A549 (cell line): Measurements from ENCODE around the gene ABCC5. TPM values are rescaled to one million over a fixed set of nuclear protein-coding genes. Genes with fewer than 3 reads are reported as not detected.

ENCODE experiments used
- ATAC-seq, 2 experiments: fragments of 200-7000 bp in 1 of 2; fragments of >200 bp in 1 of 2; cut with Nextera tagmentation in 1 of 2; cut with Tn5 transposase in 1 of 2; 3 replicates each; pipeline versions ENCODE4 v1.8.0 to v1.9.1; 2018 to 2020; ENCODE audit warnings: mild to moderate bottlenecking in 1 of 2, moderate library complexity in 1 of 2
- CTCF ChIA-PET: fragments of 300-600 bp; sonication (Branson Sonifier 250); formaldehyde crosslinking; extraction: SDS; loops from one replicate; lab custom pipeline; 2021; ENCODE audit warnings: antibody characterized with exemption, inconsistent platforms; lab: Yijun Ruan, JAX
- POLR2A ChIA-PET: fragments of 350-600 bp; formaldehyde crosslinking; extraction: SDS; loops from one replicate; lab custom pipeline; 2021; ENCODE audit warnings: antibody characterized with exemption, inconsistent platforms; lab: Yijun Ruan, JAX
- DNase-seq, 2 experiments: peaks; one replicate each; pipeline versions ENCODE4 v3.0.0 to v3.0.0-alpha.2; 2011 to 2016; ENCODE audit warnings: low read depth in 1 of 2, low spot score in 1 of 2
- FAIRE-seq: peaks from 2 replicates; lab custom pipeline; 2011; peaks lifted over from hg19 to GRCh38; lab: Jason Lieb, UNC
- H3K27ac ChIP-seq, 2 experiments: fragments of >200 bp; sonication (Bioruptor Twin); formaldehyde crosslinking; 3 replicates each; pipeline ENCODE4 v1.5.1; 2016 to 2017
- H3K4me1 ChIP-seq: fragments of >200 bp; sonication (Bioruptor Twin); formaldehyde crosslinking; 3 replicates; pipeline ENCODE4 v1.6.1; 2016
- H3K4me2 ChIP-seq: fragments of >200 bp; sonication (Bioruptor Twin); formaldehyde crosslinking; 3 replicates; pipeline ENCODE4 v1.6.1; 2016
- H3K4me3 ChIP-seq: fragments of >200 bp; sonication (Bioruptor Twin); formaldehyde crosslinking; 3 replicates; pipeline ENCODE4 v1.5.1; 2016
- H3K9me3 ChIP-seq: fragments of >200 bp; sonication (Bioruptor Twin); formaldehyde crosslinking; 3 replicates; pipeline ENCODE4 v1.6.1; 2016
- CBX2 ChIP-seq: fragments of 200-600 bp; sonication (generic); IDR thresholded peaks from 2 replicates; pipeline ENCODE4 v1.6.1; 2016; ENCODE audit warnings: low read depth, mild to moderate bottlenecking, borderline replicate concordance
- CEBPB ChIP-seq, 2 experiments: fragments of >200 bp in 1 of 2; sonication (Bioruptor Twin) in 1 of 2; formaldehyde crosslinking in 1 of 2; IDR thresholded peaks; 2 replicates each; pipeline ENCODE4 v1.6.1; 2012 to 2016
- CHD4 ChIP-seq: fragments of 200-600 bp; sonication (generic); IDR thresholded peaks from 2 replicates; pipeline ENCODE4 v1.6.1; 2016; ENCODE audit warnings: antibody characterized with exemption, mild to moderate bottlenecking, borderline replicate concordance
- E2F6 ChIP-seq: IDR thresholded peaks from 2 replicates; pipeline ENCODE4 v1.6.1; 2012; ENCODE audit warnings: low read depth, borderline replicate concordance
- EHF ChIP-seq: fragments of 250-450 bp; sonication (Bioruptor Pico); IDR thresholded peaks from 2 replicates; pipeline ENCODE4 v1.5.0; 2020; ENCODE audit warnings: mild to moderate bottlenecking
- EP300 ChIP-seq, 2 experiments: fragments of >200 bp; sonication (Bioruptor Twin); formaldehyde crosslinking; IDR thresholded peaks; 2 replicates in 1 of 2; 3 replicates in 1 of 2; pipeline ENCODE4 v1.6.1; 2016 to 2017
- FOSB ChIP-seq: fragments of 250-450 bp; sonication (Bioruptor Pico); IDR thresholded peaks from 2 replicates; pipeline ENCODE4 v1.5.0; 2020; ENCODE audit warnings: mild to moderate bottlenecking, moderate library complexity
- FOSL2 ChIP-seq, 2 experiments: fragments of 450-650 bp in 1 of 2; fragments of >200 bp in 1 of 2; sonication (Bioruptor Twin) in 1 of 2; formaldehyde crosslinking; IDR thresholded peaks; 2 replicates each; pipeline versions ENCODE4 v1.5.0 to v1.6.1; 2016 to 2020; ENCODE audit warnings: mild to moderate bottlenecking in 1 of 2, moderate library complexity in 1 of 2
- FOXS1 ChIP-seq: fragments of 250-450 bp; sonication (Bioruptor Pico); IDR thresholded peaks from 2 replicates; pipeline ENCODE4 v1.5.0; 2020; ENCODE audit warnings: mild to moderate bottlenecking, moderate library complexity
- HDAC2 ChIP-seq: fragments of 200-600 bp; sonication (generic); IDR thresholded peaks from 2 replicates; pipeline ENCODE4 v1.6.1; 2016
- HEYL ChIP-seq: fragments of 250-450 bp; sonication (Bioruptor Pico); IDR thresholded peaks from 2 replicates; pipeline ENCODE4 v1.8.0; 2021; ENCODE audit warnings: mild to moderate bottlenecking, moderate library complexity
- HOXA7 ChIP-seq: fragments of 250-450 bp; sonication (Bioruptor Pico); IDR thresholded peaks from 2 replicates; pipeline ENCODE4 v1.5.0; 2020; ENCODE audit warnings: mild to moderate bottlenecking, moderate library complexity
- HOXB13 ChIP-seq: fragments of 250-450 bp; sonication (Bioruptor Pico); IDR thresholded peaks from 2 replicates; pipeline ENCODE4 v1.5.0; 2020; ENCODE audit warnings: low read depth, mild to moderate bottlenecking, moderate library complexity
- HOXB5 ChIP-seq: fragments of 250-450 bp; sonication (Bioruptor Pico); IDR thresholded peaks from 2 replicates; pipeline ENCODE4 v1.5.0; 2020; ENCODE audit warnings: mild to moderate bottlenecking, moderate library complexity
- KDM1A ChIP-seq: fragments of 200-600 bp; sonication (generic); IDR thresholded peaks from 2 replicates; pipeline ENCODE4 v1.6.1; 2016; ENCODE audit warnings: low read depth, mild to moderate bottlenecking
- MAFK ChIP-seq: fragments of 450-650 bp; IDR thresholded peaks from 2 replicates; pipeline ENCODE4 v1.6.1; 2014; ENCODE audit not compliant: partially characterized antibody
- MAX ChIP-seq: IDR thresholded peaks from 2 replicates; pipeline ENCODE4 v1.6.1; 2012
- MYC ChIP-seq: IDR thresholded peaks from 2 replicates; pipeline ENCODE4 v1.6.1; 2012; ENCODE audit warnings: mild to moderate bottlenecking, inconsistent platforms, low read length, improper control_type of control experiment, borderline replicate concordance
- PHF8 ChIP-seq: fragments of 200-600 bp; sonication (generic); IDR thresholded peaks from 2 replicates; pipeline ENCODE4 v1.6.1; 2016; ENCODE audit warnings: low read depth, mild to moderate bottlenecking, antibody characterized with exemption, moderate library complexity, borderline replicate concordance
- POLR2AphosphoS2 ChIP-seq: conservative IDR thresholded peaks from 2 replicates; pipeline ENCODE4 v1.6.1; 2012; ENCODE audit warnings: low read length, improper control_type of control experiment, inconsistent platforms
- RCOR1 ChIP-seq: fragments of 150-350 bp; IDR thresholded peaks from 2 replicates; pipeline ENCODE4 v1.6.1; 2014; ENCODE audit warnings: antibody characterized with exemption, low read length, low read depth
- REST ChIP-seq: fragments of 200-600 bp; sonication (generic); IDR thresholded peaks from 2 replicates; pipeline ENCODE4 v1.6.1; 2016; ENCODE audit warnings: antibody characterized with exemption, mild to moderate bottlenecking, moderate library complexity
- RFX5 ChIP-seq: fragments of 450-650 bp; IDR thresholded peaks from 2 replicates; pipeline ENCODE4 v1.7.1; 2014; ENCODE audit warnings: antibody characterized with exemption, mild to moderate bottlenecking, moderate library complexity
- RNF2 ChIP-seq: fragments of 200-600 bp; sonication (generic); IDR thresholded peaks from 2 replicates; pipeline ENCODE4 v1.6.1; 2016; ENCODE audit warnings: low read depth, mild to moderate bottlenecking, antibody characterized with exemption, moderate library complexity, borderline replicate concordance
- SREBF2 ChIP-seq: fragments of 450-650 bp; IDR thresholded peaks from 2 replicates; pipeline ENCODE4 v1.6.1; 2014; ENCODE audit warnings: mild to moderate bottlenecking, moderate library complexity
- ZFP36 ChIP-seq: fragments of 450-650 bp; IDR thresholded peaks from 2 replicates; pipeline ENCODE4 v1.6.1; 2014; ENCODE audit warnings: borderline replicate concordance; ENCODE audit not compliant: partially characterized antibody
- WGBS: methylation state at CpG from one replicate; pipeline ENCODE4 v1.1.6; 2017; ENCODE audit errors: missing lambda C conversion rate; 5-methylcytosine and 5-hydroxymethylcytosine counted together
- polyA plus RNA-seq, 4 experiments: library from polyadenylated mRNA; depleted of rRNA in 3 of 4; stranded (reverse); fragments of >200 nt; fragmentation: RNase III in 1 of 4; extraction: RNeasy Plus Mini Kit Qiagen cat#74134 plus additional on column Dnase treatment in 1 of 4; gene quantifications; 2 replicates in 3 of 4; 3 replicates in 1 of 4; pipeline ENCODE4 v1.2.3, GENCODE V29; 2011 to 2017

Gene ABCC5
- polyA plus RNA-seq, 2 of the 4 experiments (the other 2 are of a cell fraction), result 14.2 to 20.7 TPM

- TF ChIP-seq REST (no peak), POLR2AphosphoS2 (no peak)
Measured at GRCh38 chr3:183883291-183884096, 134.2 kb downstream of the ABCC5 start (continued).

GRCh38 chr3:183880121-183880520 is 137.6 kb downstream of the ABCC5 start:
- Histone ChIP-seq H3K4me2 (no peak overlapping the region), H3K4me3 (no peak overlapping the region), H3K27ac (no peak overlapping the region), H3K4me1 (peaks cover 11% of the 10 kb centered on the region; the same call in 2 of the 3 replicates), H3K9me3 (no peaks in the 10 kb centered on the region)
- FAIRE-seq (no peak), ATAC-seq (no peak), DNase-seq (no peak)
- POLR2A ChIA-PET, result no interaction called here
- TF ChIP-seq HDAC2 (no peak), RNF2 (no peak), SREBF2 (no peak), FOXS1 (no peak), CHD4 (no peak), MAFK (no peak), CEBPB (IDR thresholded peaks at IDR 0.05) (no peak), MYC (no peak), RFX5 (no peak), HOXB5 (CRISPR knock-in tag) (no peak), RCOR1 (no peak), MAX (no peak), HOXA7 (no peak)
- WGBS, result 89% methylated on average over 9 of the region's 9 CpGs
- CTCF ChIA-PET, result no interaction called here

- H3K4me2 ChIP-seq, result no peak overlapping the region
- ChIA-PET CTCF (no interaction called here), POLR2A (no interaction called here)
- no peak overlapping the region for H3K4me3 ChIP-seq
- no peak for FAIRE-seq
- H3K9me3 ChIP-seq, result no peaks in the 10 kb centered on the region
- peaks cover 11% of the 10 kb centered on the region; the same call in 2 of the 3 replicates for H3K4me1 ChIP-seq
- 86% methylated on average over 2 of the region's 2 CpGs for WGBS
- ATAC-seq, result no peak
- no peak for DNase-seq
- TF ChIP-seq MAX, result no peak
- no peak for TF ChIP-seq CBX2
- no peak for TF ChIP-seq SREBF2
- TF ChIP-seq PHF8, result no peak
- TF ChIP-seq KDM1A, result no peak
- TF ChIP-seq E2F6, result no peak
- no peak for TF ChIP-seq HEYL (CRISPR knock-in tag)
- no peak for TF ChIP-seq FOSL2 (IDR thresholded peaks at IDR 0.05)
- TF ChIP-seq FOSL2 (CRISPR knock-in tag; IDR thresholded peaks at IDR 0.05), result no peak
- no peak for TF ChIP-seq FOSB
- no peak for TF ChIP-seq MYC
- no peak for TF ChIP-seq EHF (CRISPR knock-in tag)
- TF ChIP-seq ZFP36, result no peak
- no peak for TF ChIP-seq EP300 (IDR thresholded peaks at IDR 0.05)
- no peak for TF ChIP-seq HOXB13
- H3K27ac ChIP-seq, result no peak overlapping the region
Measured at GRCh38 chr3:183879243-183879642, 138.4 kb downstream of the ABCC5 start.
